Panc1 (cell line): Measurements from ENCODE around the gene AHCTF1.
"Not testable (repeated sequence)": the region's sequence is repeated elsewhere in the genome, so short reads cannot be mapped to it uniquely, and the experiment has no call there.

Source experiments
- CTCF ChIP-seq: fragments of 450-650 bp; IDR thresholded peaks from 2 replicates; pipeline ENCODE4 v1.5.1; 2017; ENCODE audit warnings: mild to moderate bottlenecking
- POLR2AphosphoS5 ChIP-seq: IDR thresholded peaks from 2 replicates; pipeline ENCODE4 v1.6.1; 2012; ENCODE audit warnings: mild to moderate bottlenecking, low read depth, low read length, moderate library complexity
- REST ChIP-seq, 2 experiments: IDR thresholded peaks; 2 replicates each; pipeline ENCODE4 v1.6.1; 2011 to 2012; ENCODE audit warnings: low read depth in 2 of 2, control low read depth in 1 of 2, low read length in 1 of 2, mild to moderate bottlenecking in 1 of 2, moderate library complexity in 1 of 2; ENCODE audit not compliant: insufficient read depth in 1 of 2
- TCF7L2 ChIP-seq: IDR thresholded peaks from 2 replicates; pipeline ENCODE4 v1.6.1; 2011; ENCODE audit warnings: mild to moderate bottlenecking, low read depth, low read length, inconsistent platforms

GRCh38 chr1:246822154-246822553, 109.6 kb downstream of the AHCTF1 start:
- TF ChIP-seq REST (IDR thresholded peaks at IDR 0.05; ENCODE audit: insufficient read depth in 1 of 2, low read depth in 2 of 2, low read length in 1 of 2); CTCF; POLR2AphosphoS5; TCF7L2: not testable (repeated sequence)
